Measurements from ENCODE around the gene HACD3. TPM values are rescaled to one million over a fixed set of nuclear protein-coding genes. Genes with fewer than 3 reads are reported as not detected.

HACD3 gene
- total RNA-seq, 1 experiment from 2014 or later, result 71.6 TPM

DNA sequence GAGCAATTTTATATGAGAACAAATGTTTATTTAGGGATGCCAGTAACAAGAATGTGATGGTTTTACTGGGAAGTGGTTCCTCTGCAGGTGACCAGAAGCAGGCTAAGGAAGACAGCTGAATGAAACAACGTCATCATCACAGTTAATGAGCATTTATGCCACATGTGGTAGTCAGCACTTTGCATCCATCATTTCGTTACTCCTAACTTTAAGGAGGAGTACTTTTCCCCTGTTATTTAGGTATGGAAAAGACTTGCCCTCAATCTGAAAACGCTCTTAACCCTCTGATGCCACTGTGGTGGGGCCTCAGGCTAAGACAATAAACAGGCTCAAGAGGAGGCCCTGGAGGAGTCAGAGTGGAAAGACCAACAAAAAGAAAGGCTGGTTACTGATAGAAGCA lies 49.5 kb downstream of the HACD3 start:
- Histone ChIP-seq H3K27ac (no peak overlapping the region), H3F3A (ENCODE audit: insufficient read depth, low read depth) (peaks cover 17% of the 10 kb centered on the region; the same call in 1 of the 2 replicates), H3K27me3 (ENCODE audit: insufficient read depth, low read depth) (no peaks in the 10 kb centered on the region), H2AFZ (no peak overlapping the region), H4K20me1 (ENCODE audit: insufficient read depth) (no peaks in the 10 kb centered on the region), H3K4me2 (no peak overlapping the region), H3K4me3 (no peak overlapping the region), H3K9me3 (ENCODE audit: insufficient read depth, low read depth) (no peaks in the 10 kb centered on the region), H3K36me3 (ENCODE audit: low read depth) (peaks cover 7% of the 10 kb centered on the region; the same call in 1 of the 2 replicates), H3K79me2 (ENCODE audit: low read depth) (no peaks in the 10 kb centered on the region), H3K4me1 (replicated peaks; ENCODE audit: insufficient read depth) (no peaks in the 10 kb centered on the region), H3K9me2 (ENCODE audit: insufficient read depth) (no peaks in the 10 kb centered on the region)
- DNase-seq, result no peak
- no peak for TF ChIP-seq EZH2 (IDR thresholded peaks at IDR 0.05; ENCODE audit: low read depth)
- TF ChIP-seq, protein P1, sequence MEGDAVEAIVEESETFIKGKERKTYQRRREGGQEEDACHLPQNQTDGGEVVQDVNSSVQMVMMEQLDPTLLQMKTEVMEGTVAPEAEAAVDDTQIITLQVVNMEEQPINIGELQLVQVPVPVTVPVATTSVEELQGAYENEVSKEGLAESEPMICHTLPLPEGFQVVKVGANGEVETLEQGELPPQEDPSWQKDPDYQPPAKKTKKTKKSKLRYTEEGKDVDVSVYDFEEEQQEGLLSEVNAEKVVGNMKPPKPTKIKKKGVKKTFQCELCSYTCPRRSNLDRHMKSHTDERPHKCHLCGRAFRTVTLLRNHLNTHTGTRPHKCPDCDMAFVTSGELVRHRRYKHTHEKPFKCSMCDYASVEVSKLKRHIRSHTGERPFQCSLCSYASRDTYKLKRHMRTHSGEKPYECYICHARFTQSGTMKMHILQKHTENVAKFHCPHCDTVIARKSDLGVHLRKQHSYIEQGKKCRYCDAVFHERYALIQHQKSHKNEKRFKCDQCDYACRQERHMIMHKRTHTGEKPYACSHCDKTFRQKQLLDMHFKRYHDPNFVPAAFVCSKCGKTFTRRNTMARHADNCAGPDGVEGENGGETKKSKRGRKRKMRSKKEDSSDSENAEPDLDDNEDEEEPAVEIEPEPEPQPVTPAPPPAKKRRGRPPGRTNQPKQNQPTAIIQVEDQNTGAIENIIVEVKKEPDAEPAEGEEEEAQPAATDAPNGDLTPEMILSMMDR (conservative IDR thresholded peaks at IDR 0.05), result no peak
- BruUV-seq (replicated peaks), result no TSS peak
- intact Hi-C loops (cut with micrococcal nuclease; ENCODE audit: unreplicated experiment), result loop anchor here (10.0 kb wide), 1 partner anchor 75 kb away; no protein-coding TSS in a partner anchor
- POLR2A ChIA-PET (ENCODE audit: unreplicated experiment), result no interaction called here
- CTCF ChIA-PET, result interaction anchor here (0.5 kb wide), 1 partner anchor 150 kb away, joined by 4 read pairs; no protein-coding TSS in a partner anchor

GRCh38 chr15:65580287-65580686 lies 50.0 kb downstream of the HACD3 start:
- CTCF ChIA-PET, result interaction anchor here (0.5 to 0.6 kb wide), 2 partner anchors 105 to 150 kb away, joined by 3 to 4 read pairs; no protein-coding TSS in a partner anchor
- TF ChIP-seq EZH2 (IDR thresholded peaks at IDR 0.05; ENCODE audit: low read depth), result no peak
- TF ChIP-seq, protein P1 (conservative IDR thresholded peaks at IDR 0.05), result no peak
- no peaks in the 10 kb centered on the region for H3K79me2 ChIP-seq (ENCODE audit: low read depth)
- H2AFZ ChIP-seq, result no peak overlapping the region
- POLR2A ChIA-PET (ENCODE audit: unreplicated experiment), result no interaction called here
- no peaks in the 10 kb centered on the region for H3K9me3 ChIP-seq (ENCODE audit: insufficient read depth, low read depth)
- no peak overlapping the region for H3K4me3 ChIP-seq
- BruUV-seq (replicated peaks), result no TSS peak
- peaks cover 17% of the 10 kb centered on the region; the same call in 1 of the 2 replicates for H3F3A ChIP-seq (ENCODE audit: insufficient read depth, low read depth)
- H3K27me3 ChIP-seq (ENCODE audit: insufficient read depth, low read depth), result no peaks in the 10 kb centered on the region
- DNase-seq, result no peak
- H3K4me1 ChIP-seq (replicated peaks; ENCODE audit: insufficient read depth), result no peaks in the 10 kb centered on the region
- no peak overlapping the region for H3K27ac ChIP-seq
- no peaks in the 10 kb centered on the region for H4K20me1 ChIP-seq (ENCODE audit: insufficient read depth)
- no peak overlapping the region for H3K4me2 ChIP-seq
- H3K36me3 ChIP-seq (ENCODE audit: low read depth), result peaks cover 7% of the 10 kb centered on the region; the same call in 1 of the 2 replicates
- H3K9me2 ChIP-seq (ENCODE audit: insufficient read depth), result no peaks in the 10 kb centered on the region
- intact Hi-C loops (cut with micrococcal nuclease; ENCODE audit: unreplicated experiment), result no loop called here

DNA sequence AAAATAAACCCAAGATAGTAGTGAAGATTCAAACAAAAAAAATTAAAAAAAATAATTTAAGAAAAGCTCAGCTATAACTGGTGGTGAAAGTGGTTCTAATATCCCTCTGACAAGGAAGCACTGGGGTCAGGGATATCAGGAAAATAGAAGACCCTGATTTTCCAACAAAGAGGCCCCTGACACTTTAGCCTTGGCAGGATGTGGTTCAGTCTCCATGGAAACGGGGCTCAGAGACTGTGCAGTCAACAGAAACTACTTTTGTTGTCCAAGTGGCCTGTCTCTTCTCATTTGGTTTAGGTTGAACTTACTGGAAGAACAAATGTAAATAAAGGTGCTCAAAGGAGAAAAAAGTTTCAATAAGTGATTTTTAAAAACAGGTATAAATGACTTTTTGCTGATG lies 53.4 kb downstream of the HACD3 start:
- intact Hi-C loops (cut with micrococcal nuclease; ENCODE audit: unreplicated experiment), result no loop called here
- no peaks in the 10 kb centered on the region for H3K27me3 ChIP-seq (ENCODE audit: insufficient read depth, low read depth)
- POLR2A ChIA-PET (ENCODE audit: unreplicated experiment), result no interaction called here
- H3F3A ChIP-seq (ENCODE audit: insufficient read depth, low read depth), result peaks cover 3% of the 10 kb centered on the region; the same call in 1 of the 2 replicates
- DNase-seq, result no peak
- no peaks in the 10 kb centered on the region for H3K79me2 ChIP-seq (ENCODE audit: low read depth)
- no TSS peak for BruUV-seq (replicated peaks)
- TF ChIP-seq, protein P1 (conservative IDR thresholded peaks at IDR 0.05), result no peak
- TF ChIP-seq EZH2 (IDR thresholded peaks at IDR 0.05; ENCODE audit: low read depth), result no peak
- H3K27ac ChIP-seq, result no peak overlapping the region
- H3K36me3 ChIP-seq (ENCODE audit: low read depth), result peaks cover 7% of the 10 kb centered on the region; the same call in 1 of the 2 replicates
- H3K4me1 ChIP-seq (replicated peaks; ENCODE audit: insufficient read depth), result no peaks in the 10 kb centered on the region
- H3K4me2 ChIP-seq, result no peak overlapping the region
- H3K9me3 ChIP-seq (ENCODE audit: insufficient read depth, low read depth), result no peaks in the 10 kb centered on the region
- H3K4me3 ChIP-seq, result no peak overlapping the region
- H3K9me2 ChIP-seq (ENCODE audit: insufficient read depth), result no peaks in the 10 kb centered on the region
- H4K20me1 ChIP-seq (ENCODE audit: insufficient read depth), result no peaks in the 10 kb centered on the region
- no peak overlapping the region for H2AFZ ChIP-seq
- CTCF ChIA-PET, result no interaction called here

Measured in PC-9 (cell line).